Lung (tissue), 12 donors: ENCODE measurements around the gene NT5DC3. TPM values are rescaled to one million over a fixed set of nuclear protein-coding genes. Genes with fewer than 3 reads are reported as not detected.
A peak's percentile ranks its signal among the peaks of the same experiment; 100 is the strongest.

Experiments used
- ATAC-seq: fragments of 200-7000 bp; cut with Tn5 transposase; one replicate; pipeline ENCODE4 v1.9.1; 2020; ENCODE audit warnings: moderate number of reproducible peaks; ENCODE audit not compliant: insufficient read depth, low FRiP score
- DNase-seq, 3 donors: peaks; one replicate each; pipeline ENCODE4 v3.0.0-alpha.2; 2013 to 2017
- H3K27ac ChIP-seq, 2 donors: one replicate each; pipeline ENCODE4 v1.5.1; 2013; ENCODE audit warnings: mild to moderate bottlenecking in 2 of 2, moderate library complexity in 2 of 2, control low read depth in 1 of 2, inconsistent platforms in 1 of 2, low read depth in 1 of 2, low read length in 1 of 2
- H3K27me3 ChIP-seq, 3 donors: one replicate each; pipeline ENCODE4 v1.5.1; 2013; ENCODE audit warnings: low read length in 2 of 3; ENCODE audit not compliant: control insufficient read depth in 3 of 3, insufficient read depth in 3 of 3
- H3K36me3 ChIP-seq, 4 donors: one replicate each; pipeline ENCODE4 v1.5.1; 2013; ENCODE audit warnings: low read length in 4 of 4, mild to moderate bottlenecking in 1 of 4, moderate library complexity in 1 of 4; ENCODE audit not compliant: control insufficient read depth in 4 of 4, insufficient read depth in 4 of 4
- H3K4me1 ChIP-seq, 5 donors: one replicate each; pipeline ENCODE4 v1.5.1; 2013; ENCODE audit warnings: low read length in 5 of 5, mild to moderate bottlenecking in 2 of 5, moderate library complexity in 1 of 5; ENCODE audit not compliant: control insufficient read depth in 5 of 5, insufficient read depth in 5 of 5
- H3K4me3 ChIP-seq: one replicate; pipeline ENCODE4 v1.5.1; 2013; ENCODE audit warnings: mild to moderate bottlenecking, control low read depth, moderate library complexity
- H3K9ac ChIP-seq, 2 donors: one replicate each; pipeline ENCODE4 v1.5.1; 2013; ENCODE audit warnings: low read length in 2 of 2, control low read depth in 1 of 2; ENCODE audit not compliant: insufficient read depth in 1 of 2
- H3K9me3 ChIP-seq, 4 donors: one replicate each; pipeline ENCODE4 v1.5.1; 2013; ENCODE audit warnings: low read length in 3 of 4, mild to moderate bottlenecking in 1 of 4, moderate library complexity in 1 of 4; ENCODE audit not compliant: control insufficient read depth in 4 of 4, insufficient read depth in 3 of 4
- WGBS, 2 donors: extraction: QIAGEN DNeasy Blood & Tissue Kit; methylation state at CpG; one replicate each; pipeline ENCODE4 v1.1.7; 2013; 5-methylcytosine and 5-hydroxymethylcytosine counted together
- polyA plus RNA-seq, 2 donors: library from polyadenylated mRNA; stranded (reverse); fragments of 200-250 nt; gene quantifications; one replicate each; pipeline ENCODE4 v1.2.1, GENCODE V29; 2013
- total RNA-seq, 2 donors: library from RNA; depleted of rRNA in 1 of 2; stranded (reverse); fragments of >200 nt in 1 of 2; gene quantifications; one replicate each; pipeline ENCODE4 v1.2.1, GENCODE V29; 2014 to 2021
- TF ChIP-seq, protein P1 (sequence below): IDR thresholded peaks from 2 replicates; pipeline ENCODE4 v1.5.1; 2012; ENCODE audit warnings: mild to moderate bottlenecking; ENCODE audit errors: control extremely low read depth, extremely low read depth
- donor health status: control.
- donor health status: control.
- donor health status: Bipolar disorder and iron deficiency.
- donor health status: healthy.
- donor health status: DM: yes; HTN: yes; CAD: no.

The NT5DC3 gene
- total and polyA plus RNA-seq, 4 donors = 0.93 to 12.3 (median 3.6) TPM

DNA sequence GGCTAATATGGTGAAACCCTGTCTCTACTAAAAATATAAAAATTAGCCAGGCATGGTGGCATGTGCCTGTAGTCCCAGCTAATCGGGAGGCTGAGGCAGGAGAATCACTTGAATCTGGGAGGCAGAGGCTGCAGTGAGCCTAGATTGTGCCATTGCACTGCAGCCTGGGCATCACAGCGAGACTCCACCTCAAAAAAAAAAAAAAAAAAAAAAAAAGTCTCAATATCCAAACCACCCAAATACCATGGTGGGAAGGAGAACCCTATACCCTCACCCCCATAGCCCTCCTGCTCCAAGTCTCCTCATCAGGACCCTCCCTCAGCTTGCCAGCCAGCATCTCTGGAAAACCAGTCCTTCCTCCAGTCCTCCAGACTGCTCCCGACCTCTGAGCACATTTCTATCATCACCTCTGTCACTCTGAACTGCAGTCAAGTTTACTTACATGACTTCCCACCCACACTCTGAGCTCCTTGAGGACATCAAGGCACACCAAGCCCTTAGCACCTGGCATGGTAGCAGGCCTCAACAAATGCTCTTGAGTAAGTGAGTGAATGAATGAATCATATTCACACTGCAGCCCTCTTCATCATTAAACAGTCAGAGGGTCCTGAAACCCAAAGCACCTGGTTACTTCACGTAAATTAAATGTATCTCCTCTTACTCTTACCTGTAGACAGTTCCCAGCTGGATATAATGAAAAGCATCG is 35.2 kb downstream of the NT5DC3 start:
- Histone ChIP-seq H3K4me1 (peaks cover 0 to 5% (median 0%) of the 10 kb centered on the region in 5 donors), H3K9me3 (no peaks in the 10 kb centered on the region), H3K27me3 (no peaks in the 10 kb centered on the region), H3K9ac (no peak overlapping the region), H3K27ac (peak overlapping the region in 1 of 2 donors; percentile 61), H3K36me3 (no peaks in the 10 kb centered on the region), H3K4me3 (no peak overlapping the region)
- no peak for DNase-seq
- ATAC-seq = no peak
- whole genome bisulfite sequencing, 2 donors = 91 to 94% methylated on average over 5 of the region's 5 CpGs
- TF ChIP-seq, protein P1, sequence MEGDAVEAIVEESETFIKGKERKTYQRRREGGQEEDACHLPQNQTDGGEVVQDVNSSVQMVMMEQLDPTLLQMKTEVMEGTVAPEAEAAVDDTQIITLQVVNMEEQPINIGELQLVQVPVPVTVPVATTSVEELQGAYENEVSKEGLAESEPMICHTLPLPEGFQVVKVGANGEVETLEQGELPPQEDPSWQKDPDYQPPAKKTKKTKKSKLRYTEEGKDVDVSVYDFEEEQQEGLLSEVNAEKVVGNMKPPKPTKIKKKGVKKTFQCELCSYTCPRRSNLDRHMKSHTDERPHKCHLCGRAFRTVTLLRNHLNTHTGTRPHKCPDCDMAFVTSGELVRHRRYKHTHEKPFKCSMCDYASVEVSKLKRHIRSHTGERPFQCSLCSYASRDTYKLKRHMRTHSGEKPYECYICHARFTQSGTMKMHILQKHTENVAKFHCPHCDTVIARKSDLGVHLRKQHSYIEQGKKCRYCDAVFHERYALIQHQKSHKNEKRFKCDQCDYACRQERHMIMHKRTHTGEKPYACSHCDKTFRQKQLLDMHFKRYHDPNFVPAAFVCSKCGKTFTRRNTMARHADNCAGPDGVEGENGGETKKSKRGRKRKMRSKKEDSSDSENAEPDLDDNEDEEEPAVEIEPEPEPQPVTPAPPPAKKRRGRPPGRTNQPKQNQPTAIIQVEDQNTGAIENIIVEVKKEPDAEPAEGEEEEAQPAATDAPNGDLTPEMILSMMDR = no peak

DNA sequence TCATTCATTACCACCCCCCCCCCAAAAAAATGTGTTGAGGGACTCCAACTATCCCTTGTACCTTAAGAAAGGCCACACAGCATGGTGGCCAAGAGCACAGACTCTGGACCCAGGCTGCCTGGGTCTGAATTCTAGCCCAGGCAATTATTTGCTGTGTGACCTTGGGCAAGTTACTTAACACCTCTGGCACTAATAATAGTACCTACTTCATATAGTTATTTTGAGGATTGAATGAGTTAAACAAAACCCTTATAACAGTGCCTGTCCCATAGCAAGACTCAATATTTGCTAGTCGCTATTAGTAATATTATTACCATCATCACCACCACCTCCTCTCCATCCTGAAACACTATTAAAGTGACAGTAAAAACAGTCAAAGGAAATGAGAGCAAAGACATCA is 37.2 kb downstream of the NT5DC3 start:
- H3K4me1 ChIP-seq = peaks cover 0 to 14% (median 5%) of the 10 kb centered on the region in 5 donors
- WGBS, 2 donors = 94 to 97% methylated on average over 1 of the region's 1 CpG
- H3K9me3 ChIP-seq = no peaks in the 10 kb centered on the region
- no peak for DNase-seq
- no peaks in the 10 kb centered on the region for H3K36me3 ChIP-seq
- TF ChIP-seq, protein P1 = no peak
- ATAC-seq = no peak
- H3K4me3 ChIP-seq = no peak overlapping the region
- no peak overlapping the region for H3K27ac ChIP-seq
- no peak overlapping the region for H3K9ac ChIP-seq
- no peaks in the 10 kb centered on the region for H3K27me3 ChIP-seq

DNA sequence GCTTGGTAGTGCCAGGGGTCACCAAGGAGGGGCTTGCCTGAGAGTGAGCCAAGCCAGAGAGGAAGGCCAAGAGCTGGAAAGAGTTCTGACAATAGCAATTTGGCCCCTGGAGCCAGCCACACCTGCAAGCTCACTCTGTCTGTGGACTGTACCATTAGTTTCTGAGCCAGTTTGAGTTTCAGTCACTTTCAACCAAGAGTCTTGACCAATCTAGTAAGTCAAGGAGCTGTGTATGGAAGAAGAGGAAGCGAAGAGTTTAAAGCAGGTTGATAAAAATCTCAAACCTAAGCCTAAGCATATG is 38.5 kb downstream of the NT5DC3 start:
- WGBS, 2 donors = 96 to 97% methylated on average over 1 of the region's 1 CpG
- ATAC-seq (no peak), DNase-seq (no peak)
- no peak overlapping the region for H3K27ac ChIP-seq
- TF ChIP-seq, protein P1 = no peak
- H3K4me1 ChIP-seq = peaks cover 0 to 14% (median 5%) of the 10 kb centered on the region in 5 donors
- H3K27me3 ChIP-seq = no peaks in the 10 kb centered on the region
- H3K4me3 ChIP-seq = no peak overlapping the region
- no peak overlapping the region for H3K9ac ChIP-seq
- no peaks in the 10 kb centered on the region for H3K36me3 ChIP-seq
- no peaks in the 10 kb centered on the region for H3K9me3 ChIP-seq
